GM18909 (cell line): ENCODE results near the gene TRPM1.

Experiments used
- ATAC-seq: cut with Tn5 transposase; IDR thresholded peaks from one replicate; pipeline ENCODE4 v1.9.1; 2021; ENCODE audit warnings: mild to moderate bottlenecking; ENCODE audit not compliant: unreplicated experiment, poor library complexity

TRPM1 gene

DNA sequence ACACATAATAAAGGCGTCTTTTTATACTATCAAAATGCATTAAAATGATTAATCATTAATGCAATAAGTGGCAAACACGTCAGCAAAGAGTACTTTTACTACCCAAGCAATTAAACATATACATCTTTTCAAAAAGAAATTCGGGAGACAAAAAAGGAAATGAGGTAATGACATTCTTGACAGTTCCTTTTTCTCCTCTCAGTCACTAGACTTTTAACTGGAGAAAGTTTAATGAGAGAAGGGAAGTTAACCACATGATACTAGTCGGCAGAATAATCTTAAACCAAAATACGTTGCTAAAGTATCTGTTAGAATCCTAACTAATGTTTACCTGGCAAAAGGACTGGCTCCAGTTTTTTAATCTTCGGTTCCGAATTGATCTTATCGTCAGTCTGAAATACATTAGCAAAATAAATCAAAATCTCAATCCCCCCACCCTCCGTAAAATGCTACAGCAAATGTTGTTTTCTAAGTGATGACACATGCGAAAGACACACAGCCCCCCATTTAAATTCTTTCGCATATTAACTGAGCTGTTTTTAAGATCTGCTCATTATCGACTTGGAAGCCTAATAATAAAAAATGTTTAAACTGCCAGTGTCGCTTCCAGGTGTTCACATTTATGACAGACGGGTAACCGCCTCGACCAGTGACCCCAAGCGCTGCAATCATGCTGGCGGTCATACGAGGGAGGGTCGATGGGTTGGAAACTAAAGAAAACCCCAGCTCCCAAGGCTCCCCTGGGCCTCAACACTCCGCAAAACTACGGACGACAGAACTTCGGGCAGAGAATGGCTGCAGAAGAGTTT is 110.9 kb downstream of the TRPM1 start:
- ATAC-seq = no peak

DNA sequence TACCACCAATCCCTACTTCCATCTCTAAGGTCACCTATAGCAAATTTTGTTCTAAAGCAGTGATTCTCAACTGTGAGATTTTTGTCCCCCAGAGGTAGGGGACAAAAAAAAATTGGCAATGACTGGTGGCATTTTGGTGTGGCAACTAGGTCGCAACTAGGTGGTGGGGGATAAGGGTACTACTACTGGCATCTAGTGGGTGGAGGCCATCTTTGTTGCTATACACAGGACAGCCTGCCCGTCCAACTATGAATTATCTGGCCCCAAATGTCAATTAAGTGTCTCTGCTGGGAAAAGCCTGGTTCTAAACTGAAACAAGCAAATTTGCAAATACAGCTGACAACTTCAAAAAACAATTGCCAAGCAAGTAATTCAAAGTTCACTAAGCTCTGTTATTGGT is 111.5 kb downstream of the TRPM1 start:
- ATAC-seq = no peak

DNA sequence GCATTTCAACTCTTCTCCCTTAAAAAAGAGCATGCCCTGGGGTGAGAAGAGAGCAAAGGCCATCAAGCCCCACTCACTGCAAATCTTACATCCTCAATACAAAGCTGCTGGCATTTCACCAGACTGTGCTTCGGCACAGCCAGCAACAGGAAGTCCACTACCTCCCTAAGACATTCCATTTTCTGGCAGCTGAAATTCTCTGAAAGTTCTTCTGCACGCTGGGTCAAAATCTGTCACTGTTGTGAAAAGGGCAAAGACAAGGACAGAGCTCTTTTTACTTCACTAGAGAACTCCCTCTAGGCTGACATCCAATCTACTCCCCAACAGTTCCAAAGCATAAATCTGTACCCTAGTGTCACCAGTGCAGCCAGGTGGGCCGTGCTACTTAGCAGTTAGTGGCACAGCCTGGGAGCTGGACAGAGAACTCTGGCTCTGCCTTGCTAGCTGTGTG is 116.4 kb downstream of the TRPM1 start:
- ATAC-seq = peak; percentile 38

DNA sequence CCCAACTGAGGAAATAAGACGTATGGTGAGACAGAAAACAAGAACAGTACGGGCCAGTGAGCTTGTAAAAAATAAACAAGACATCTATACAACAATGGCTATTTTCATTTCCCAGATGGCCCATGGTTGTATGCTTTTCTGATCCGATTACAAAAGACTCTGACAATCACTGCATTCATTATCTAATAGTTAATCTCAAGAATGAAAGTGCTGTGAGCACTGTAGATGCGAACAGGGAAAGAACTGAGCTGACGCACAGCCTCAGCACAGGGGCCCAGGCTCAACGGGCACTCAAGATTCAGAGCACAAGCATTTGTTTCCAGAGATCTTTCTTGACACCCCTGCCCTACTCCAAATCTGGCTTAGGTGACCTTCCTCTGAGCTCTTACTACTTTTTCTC is 117.0 kb downstream of the TRPM1 start:
- ATAC-seq = peak; percentile 56

DNA sequence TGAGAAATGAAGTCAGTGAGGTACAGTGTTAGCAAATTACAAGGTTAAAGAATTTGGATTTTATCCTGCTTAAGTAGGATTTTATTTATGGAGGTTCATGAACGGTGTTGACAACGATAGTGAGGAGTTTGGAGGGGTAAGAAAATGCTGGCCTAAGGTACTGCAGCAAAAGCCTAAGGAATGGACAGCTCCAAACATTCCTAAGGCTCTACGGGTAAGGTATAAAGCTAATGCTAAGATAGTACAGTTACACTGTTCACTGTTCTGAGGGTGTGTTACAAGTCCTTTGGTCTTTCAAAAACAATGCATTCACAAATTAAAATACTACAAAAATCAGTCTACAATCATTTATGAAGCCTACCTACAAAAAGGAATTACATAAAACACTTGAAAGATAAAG is 117.4 kb downstream of the TRPM1 start:
- no peak for ATAC-seq

DNA sequence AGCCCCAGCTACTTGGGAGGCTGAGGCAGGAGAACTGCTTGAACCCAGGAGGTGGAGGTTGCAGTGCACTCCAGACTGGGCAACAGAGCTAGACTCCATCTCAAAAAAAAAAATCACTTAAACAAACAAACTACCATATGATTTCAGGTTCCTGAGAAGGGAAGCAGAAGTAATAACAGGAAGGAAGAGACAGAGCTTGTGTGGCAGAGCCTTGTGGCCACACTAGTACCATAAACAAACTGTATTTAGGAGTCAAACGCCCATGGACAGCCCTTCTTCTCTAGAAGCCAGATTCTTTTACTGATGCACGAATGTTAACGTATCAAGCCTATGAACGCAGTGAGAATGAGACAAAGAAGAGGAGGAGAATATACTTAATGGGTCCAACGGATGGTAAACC is 122.1 kb downstream of the TRPM1 start:
- no peak for ATAC-seq

DNA sequence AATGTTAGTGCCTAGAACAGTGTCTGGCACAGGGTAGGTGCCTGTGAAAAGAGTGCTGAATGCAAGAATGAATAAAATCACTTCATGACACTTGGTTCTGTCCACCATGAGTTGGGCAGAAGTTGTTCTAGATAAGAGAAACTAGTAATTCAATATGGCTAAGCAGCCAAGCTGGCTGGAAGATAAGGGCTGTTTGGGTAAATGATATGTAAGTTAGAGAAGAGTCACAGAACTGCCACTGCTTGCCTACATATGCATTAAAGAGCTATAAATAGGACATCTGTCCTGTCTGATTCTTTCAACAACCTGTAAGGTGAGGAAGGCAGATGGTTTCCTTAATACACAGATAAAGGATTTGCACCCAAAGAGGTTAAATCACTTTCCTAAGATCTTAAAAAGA is 123.2 kb downstream of the TRPM1 start:
- no peak for ATAC-seq

DNA sequence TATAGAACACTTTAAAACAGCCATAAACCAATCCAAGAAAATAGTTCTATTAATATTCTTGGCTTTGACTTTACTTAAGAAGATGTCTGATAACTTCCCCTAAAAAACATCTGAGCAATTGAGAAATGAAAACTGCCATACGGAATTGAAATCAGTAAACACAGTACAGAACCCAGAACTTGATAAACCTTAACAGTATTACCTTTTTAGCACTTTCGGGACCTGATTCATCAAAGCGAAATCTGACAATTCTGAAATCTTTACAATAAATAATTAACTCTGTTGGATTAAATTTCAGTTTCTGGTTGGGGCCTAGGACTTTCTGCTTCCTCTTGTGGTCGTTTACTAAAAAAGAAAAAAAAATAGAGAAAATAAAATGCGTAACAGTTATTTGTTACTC is 127.4 kb downstream of the TRPM1 start:
- ATAC-seq = no peak

DNA sequence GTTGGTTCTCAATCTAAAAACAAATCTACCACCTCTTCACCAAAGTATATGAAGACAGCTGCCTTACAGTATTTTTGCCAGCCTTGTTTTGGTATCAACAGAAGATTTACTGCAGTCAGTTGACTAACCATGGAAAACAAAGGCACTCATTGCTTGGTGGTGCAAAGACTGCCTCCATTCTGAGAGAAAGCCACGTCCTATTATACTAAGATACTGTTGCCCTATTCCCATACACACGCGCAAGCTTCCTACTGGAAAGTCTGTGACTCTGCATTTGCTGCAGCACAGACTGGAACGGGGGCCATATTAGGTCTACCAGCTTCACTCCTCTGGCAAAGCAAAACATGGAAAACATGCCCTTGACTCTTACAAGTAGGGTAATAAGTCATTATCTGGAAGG is 128.1 kb downstream of the TRPM1 start:
- no peak for ATAC-seq

DNA sequence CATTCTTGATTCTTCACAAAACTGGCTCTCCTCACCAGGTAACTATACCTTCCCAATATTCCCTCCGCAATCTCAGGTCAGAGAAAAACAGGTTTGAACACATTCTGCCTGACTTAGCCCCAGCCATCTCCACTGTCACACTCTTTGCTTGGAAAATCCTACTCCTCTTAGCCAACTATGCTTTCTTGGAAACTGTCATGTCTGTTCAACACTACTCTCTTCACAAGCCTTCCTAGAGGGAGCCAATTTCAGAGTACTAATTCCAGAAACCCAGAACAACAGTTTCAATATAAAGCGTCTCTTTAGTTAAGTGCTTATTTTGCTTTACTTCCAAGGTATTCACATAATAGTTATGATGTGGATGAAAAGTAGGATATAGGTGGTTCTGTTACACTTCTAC is 131.8 kb downstream of the TRPM1 start:
- no peak for ATAC-seq

DNA sequence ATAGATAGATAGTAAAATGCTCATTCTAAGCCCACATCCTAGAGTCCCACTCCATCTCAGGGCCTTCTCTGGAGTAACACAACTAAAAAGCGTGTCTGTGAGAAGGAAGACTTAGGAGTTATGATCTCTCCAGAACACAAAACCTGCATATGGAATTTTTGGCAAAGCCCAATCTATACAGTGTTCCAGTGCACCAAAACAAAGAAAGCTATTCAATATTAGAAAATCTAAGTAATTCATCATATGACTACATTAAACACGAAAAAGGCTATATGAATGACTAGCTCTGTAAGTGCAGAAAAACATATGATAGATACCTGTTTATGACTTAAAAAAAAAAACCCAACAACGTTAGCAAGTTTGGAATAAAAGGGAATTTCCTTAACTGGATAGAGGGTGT is 137.8 kb downstream of the TRPM1 start:
- ATAC-seq = no peak

DNA sequence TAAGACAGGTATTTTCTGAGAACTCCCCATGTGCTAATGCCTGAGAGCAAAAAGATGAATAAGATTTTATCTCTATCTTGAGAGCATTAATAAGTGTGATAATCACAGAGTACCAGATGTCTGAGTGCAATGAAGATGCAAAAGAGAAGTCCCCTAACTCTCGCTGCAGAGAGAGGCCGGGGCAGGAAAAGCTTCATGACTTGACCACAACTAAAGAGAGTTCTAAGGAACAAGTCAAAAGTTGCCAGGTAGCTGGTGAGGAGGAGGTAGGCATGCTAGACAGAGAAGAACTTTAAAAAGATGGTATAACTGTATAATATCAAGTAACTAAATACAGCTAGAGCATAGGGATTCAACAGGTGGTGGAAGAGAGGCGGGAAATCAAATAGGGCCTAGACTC is 138.9 kb downstream of the TRPM1 start:
- no peak for ATAC-seq

DNA sequence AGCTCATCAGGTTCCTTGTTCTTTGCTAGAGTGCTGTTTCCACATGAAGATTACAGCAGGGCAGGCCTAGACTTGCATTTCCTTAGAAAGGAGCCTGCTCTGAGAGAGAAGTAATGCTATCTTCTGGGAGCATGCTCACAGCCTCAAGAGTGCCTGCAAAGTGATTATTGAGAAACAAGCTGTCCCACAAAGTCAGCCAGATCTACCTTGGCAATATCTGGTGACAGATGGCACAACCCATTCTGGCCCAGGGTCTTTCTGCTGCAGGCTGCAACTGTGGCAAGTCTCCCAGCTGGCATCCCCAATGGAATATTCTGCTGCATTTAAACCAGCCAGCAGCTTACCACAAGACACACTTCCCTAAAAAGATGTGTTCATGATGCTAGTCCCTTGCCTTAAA is 139.4 kb downstream of the TRPM1 start:
- no peak for ATAC-seq

DNA sequence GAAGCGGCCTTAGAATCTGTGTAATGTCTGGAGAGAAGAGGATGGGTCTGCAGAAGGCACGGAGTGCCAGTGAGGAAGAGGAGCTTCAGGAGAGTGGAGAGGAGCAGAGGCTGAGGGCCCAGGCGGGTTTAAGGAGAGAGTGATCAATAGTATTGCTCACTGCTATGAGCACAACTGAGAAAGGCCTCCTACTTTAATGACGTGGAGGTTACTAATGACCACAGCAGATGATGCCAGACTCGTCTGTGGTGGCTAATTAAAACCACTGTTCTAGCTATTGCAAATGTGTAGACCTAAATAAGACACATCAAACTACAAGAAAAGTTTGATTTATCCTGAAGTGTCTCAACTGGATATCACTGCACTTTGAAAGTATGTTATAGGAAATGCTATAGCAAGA is 143.3 kb downstream of the TRPM1 start:
- no peak for ATAC-seq

DNA sequence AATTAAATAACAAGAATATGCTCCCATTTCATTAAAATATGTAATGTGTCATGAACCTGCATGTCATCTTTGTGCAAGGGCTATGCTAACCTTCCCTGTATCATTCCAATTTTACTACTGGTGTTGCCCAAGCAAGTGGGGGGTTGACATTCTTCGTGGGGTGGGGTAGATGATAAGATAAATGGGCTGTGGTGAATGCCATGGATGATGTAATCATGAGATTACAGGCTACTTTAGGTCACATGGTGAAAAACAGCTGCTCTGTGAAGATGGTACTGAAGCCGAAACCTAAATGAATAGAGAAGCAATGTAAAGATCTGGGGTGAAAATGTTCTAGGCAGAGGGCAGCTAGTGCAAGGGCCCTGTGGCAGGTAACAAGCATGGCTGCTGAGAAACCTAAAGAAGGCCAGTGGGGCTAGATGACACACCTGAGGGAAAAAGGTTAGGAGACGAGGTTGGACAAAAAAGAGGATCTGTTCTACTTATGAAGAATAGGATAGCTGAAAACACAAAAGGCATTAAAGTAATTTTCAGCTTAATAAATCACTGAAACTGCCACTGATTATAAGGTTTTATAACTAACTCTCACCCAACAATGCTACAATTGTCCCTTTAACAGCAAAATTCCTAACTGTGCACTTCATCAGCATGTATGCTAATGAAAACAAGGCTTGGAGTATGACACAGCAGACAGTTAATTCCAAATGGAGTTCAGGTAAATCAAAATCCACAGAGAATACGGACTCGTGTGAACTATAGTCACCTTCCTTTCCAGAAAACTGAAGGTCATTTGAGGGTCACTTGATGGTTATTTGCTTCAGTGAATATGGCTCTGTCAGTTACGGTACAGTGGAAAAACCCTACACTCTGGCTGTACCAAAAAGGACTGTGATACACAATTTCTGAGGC is 145.1 kb downstream of the TRPM1 start:
- ATAC-seq = no peak

DNA sequence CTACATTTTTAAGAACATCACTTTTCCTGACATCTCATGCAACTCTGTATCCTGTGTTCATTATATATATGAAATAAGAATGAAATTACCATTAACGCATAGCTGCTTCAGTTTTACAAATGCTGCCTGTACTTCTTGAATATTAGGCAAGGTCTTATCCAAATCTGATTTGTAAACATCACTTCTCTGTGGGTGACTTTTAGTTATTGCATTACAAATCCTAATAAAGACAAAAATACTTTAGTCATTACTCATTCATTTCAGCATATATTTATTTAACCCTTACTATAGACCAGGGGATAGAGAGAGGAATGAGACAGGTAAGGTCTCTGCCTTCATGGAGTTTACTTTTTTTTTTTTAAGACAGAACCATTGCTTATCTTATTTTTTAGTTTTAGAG is 146.9 kb downstream of the TRPM1 start:
- no peak for ATAC-seq

DNA sequence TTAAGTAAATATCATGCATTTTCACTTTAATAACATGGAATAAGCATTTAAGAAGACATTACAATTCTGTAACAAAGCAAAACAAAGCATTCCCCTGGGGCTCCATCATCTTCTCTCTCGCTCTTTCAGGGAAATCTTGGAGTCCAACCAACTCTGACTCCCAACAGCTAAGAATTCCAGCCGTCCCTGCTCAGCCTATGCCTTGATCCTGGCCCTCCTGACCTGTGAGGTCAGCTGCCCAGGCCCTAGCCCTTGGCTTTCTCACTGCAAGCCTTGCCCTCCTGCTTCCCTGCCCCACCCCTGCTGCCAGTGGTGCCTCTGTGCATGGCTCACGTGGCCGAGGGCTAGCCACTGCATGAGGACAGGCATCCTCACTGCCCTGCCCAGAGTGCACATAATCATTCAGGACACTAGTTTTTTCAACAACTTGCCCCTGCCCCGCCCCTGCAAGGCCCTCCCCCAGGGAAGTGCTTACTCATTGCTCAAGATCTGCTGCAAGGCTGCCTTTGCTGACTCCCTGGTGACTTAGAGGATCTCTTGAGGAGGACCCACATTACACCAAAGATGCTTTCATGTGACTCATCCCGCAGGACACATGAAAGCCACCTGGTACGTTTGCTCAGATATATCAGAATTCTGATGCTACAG is 147.7 kb downstream of the TRPM1 start:
- no peak for ATAC-seq

DNA sequence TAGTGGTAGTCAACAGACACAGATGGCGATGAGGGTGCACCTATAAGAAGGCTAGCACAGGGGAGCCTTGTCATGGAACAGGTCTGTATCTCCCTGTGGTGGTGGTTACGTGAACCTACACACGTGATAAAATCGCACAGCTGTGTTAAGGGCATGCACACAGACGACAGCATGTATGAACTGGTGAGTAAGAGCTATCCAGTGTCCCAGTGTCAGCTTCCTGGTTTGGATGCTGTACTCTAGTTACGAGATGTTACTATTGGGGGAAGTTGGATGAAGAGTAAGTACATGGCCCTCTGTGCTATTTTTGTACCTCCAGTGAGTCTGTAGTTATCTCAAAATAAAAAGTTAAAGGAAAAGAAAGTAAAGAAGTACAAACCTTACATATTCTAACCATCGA is 148.3 kb downstream of the TRPM1 start:
- ATAC-seq = no peak
